HTR-8/SVneo (cell line): ENCODE results near the gene PPRC1.

Experiments
- DNase-seq: peaks from one replicate; pipeline ENCODE4 v3.0.0; 2011; ENCODE audit warnings: low spot score, mixed read lengths; ENCODE audit not compliant: insufficient read length
- FAIRE-seq: peaks from 2 replicates; lab custom pipeline; 2011; peaks lifted over from hg19 to GRCh38; lab: Jason Lieb, UNC

PPRC1 gene

GRCh38 chr10:102140913-102141540 lies 8.2 kb downstream of the PPRC1 start:
- DNase-seq = no peak
- FAIRE-seq = no peak

- FAIRE-seq = no peak
- DNase-seq = no peak
These were observed 8.8 kb downstream of the PPRC1 start for GRCh38 chr10:102141583-102142107.

- no peak for FAIRE-seq
These were observed 14.2 kb downstream of the PPRC1 start for GRCh38 chr10:102146971-102147428.

GRCh38 chr10:102147561-102147960 lies 14.7 kb downstream of the PPRC1 start:
- FAIRE-seq (no peak), DNase-seq (no peak)

More at GRCh38 chr10:102146971-102147428, 14.2 kb downstream of the PPRC1 start:
- DNase-seq = no peak

- DNase-seq (no peak), FAIRE-seq (no peak)
These were observed 15.4 kb downstream of the PPRC1 start for GRCh38 chr10:102148275-102148674.

- FAIRE-seq (no peak), DNase-seq (peak; percentile 23)
These were observed 18.3 kb downstream of the PPRC1 start for GRCh38 chr10:102150970-102151773.

- FAIRE-seq (peak; percentile 98), DNase-seq (peak; percentile 98)
These were observed 19.1 kb downstream of the PPRC1 start, which contains the start of gene NOLC1 for GRCh38 chr10:102151774-102152544. TSS of gene NOLC1 (plus strand) at chr10:102152389. CDS start at chr10:102152411, 22 bp downstream.

- DNase-seq (no peak), FAIRE-seq (no peak)
These were observed 19.7 kb downstream of the PPRC1 start for GRCh38 chr10:102152545-102152890.

GRCh38 chr10:102153093-102153620 lies 20.3 kb downstream of the PPRC1 start:
- no peak for DNase-seq
- no peak for FAIRE-seq

- FAIRE-seq (no peak), DNase-seq (no peak)
These were observed 21.8 kb downstream of the PPRC1 start for GRCh38 chr10:102154466-102155116.

GRCh38 chr10:102157224-102157623 lies 24.4 kb downstream of the PPRC1 start:
- FAIRE-seq = no peak
- DNase-seq = no peak

GRCh38 chr10:102159051-102159597 lies 26.3 kb downstream of the PPRC1 start:
- no peak for DNase-seq
- no peak for FAIRE-seq

- DNase-seq = no peak
- no peak for FAIRE-seq
These were observed 27.0 kb downstream of the PPRC1 start for GRCh38 chr10:102159831-102160230.

- no peak for DNase-seq
- FAIRE-seq = no peak
These were observed 30.6 kb downstream of the PPRC1 start for GRCh38 chr10:102163342-102163989.

- DNase-seq (no peak), FAIRE-seq (no peak)
These were observed 35.0 kb downstream of the PPRC1 start for GRCh38 chr10:102167861-102168260.

- FAIRE-seq (no peak), DNase-seq (no peak)
These were observed 37.8 kb downstream of the PPRC1 start for GRCh38 chr10:102170602-102171001.

- DNase-seq (no peak), FAIRE-seq (no peak)
These were observed 39.4 kb downstream of the PPRC1 start for GRCh38 chr10:102172288-102172687.

- no peak for FAIRE-seq
- DNase-seq = no peak
These were observed 42.6 kb downstream of the PPRC1 start for GRCh38 chr10:102175415-102175814.

GRCh38 chr10:102184606-102185005 lies 51.8 kb downstream of the PPRC1 start:
- no peak for FAIRE-seq
- DNase-seq = no peak
